ENCODE measurements around the gene AKAP8.
"Not testable (repeated sequence)": the region's sequence is repeated elsewhere in the genome, so short reads cannot be mapped to it uniquely, and the experiment has no call there.

Gene AKAP8

DNA sequence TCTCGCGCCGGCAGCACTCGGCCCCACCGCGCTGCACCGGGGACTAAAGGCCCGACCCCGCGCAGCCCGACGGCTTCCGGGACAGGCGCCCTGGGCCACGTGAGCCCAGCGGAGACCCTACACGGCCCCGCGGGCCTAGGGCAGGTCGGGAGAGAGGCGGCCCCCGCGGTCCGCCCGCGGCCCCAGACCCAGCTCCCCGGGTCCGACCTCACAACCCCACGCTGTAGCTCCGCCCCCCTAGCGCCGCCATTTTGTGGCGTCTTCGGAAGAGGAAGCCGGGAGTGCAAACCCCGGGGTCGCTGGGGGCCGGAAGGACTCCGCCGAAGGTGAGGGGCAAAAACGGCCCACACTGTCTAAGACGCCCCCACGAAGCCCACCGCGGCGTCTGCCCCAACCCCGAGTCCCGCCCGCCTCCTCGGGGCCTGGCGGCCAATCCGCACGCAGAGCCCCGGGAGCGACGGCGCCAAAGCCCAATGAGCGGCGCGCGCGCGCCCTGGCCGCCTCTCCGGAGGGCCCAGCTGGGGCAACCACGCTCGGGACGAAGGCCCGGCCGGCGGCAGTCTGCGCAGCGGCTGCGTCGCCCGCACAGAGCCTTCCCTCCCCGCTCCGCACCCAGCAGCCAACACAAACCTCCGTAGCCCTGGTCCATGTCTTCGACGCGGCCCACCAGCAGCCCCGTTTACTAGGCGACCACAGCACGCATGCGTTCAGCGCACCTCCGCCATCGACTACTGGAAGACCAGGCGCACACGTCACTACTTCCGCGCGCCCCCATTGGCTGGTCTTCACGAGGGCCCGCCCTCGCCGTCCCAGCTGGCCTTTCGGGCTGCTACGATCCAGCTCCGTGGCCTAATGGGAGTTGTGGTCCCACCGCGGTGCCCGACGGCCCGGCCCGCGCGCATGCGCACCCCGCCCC, at the start of gene AKAP8:
Gene AKAP8, minus strand, starts transcription at position 705 of the 916 bp plus-strand sequence. Its CDS starts 56 bp downstream, at position 649.
- peak; percentile 94 to 97 for DNase-seq (ENCODE audit: low read depth in 2 of 2)

DNA sequence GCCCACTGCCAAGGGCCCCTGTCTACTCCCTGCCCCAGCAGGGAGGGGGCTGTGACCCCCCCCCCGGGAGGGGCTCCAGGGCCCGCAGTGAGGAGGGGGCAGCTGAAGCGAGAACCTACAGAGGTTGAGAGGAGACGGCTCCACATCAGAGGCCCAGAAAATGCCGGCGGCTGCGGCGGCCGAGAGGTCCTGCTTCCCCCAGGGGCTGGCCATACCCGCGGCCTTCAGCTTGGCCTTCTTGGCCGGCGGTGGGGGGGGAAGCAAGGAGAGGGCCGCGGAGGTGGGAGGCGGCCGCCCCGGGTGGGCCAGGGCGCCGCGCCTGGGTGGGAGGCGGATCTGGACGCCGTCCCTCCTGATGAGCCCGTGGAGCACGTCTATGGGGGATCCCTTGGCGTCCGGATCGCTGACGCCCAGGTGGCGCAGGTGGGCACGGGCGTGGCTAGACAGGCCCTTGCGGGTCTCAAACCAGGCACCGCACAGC, 48.4 kb upstream of the AKAP8 start:
- DNase-seq (ENCODE audit: low read depth in 2 of 2) = no peak

DNA sequence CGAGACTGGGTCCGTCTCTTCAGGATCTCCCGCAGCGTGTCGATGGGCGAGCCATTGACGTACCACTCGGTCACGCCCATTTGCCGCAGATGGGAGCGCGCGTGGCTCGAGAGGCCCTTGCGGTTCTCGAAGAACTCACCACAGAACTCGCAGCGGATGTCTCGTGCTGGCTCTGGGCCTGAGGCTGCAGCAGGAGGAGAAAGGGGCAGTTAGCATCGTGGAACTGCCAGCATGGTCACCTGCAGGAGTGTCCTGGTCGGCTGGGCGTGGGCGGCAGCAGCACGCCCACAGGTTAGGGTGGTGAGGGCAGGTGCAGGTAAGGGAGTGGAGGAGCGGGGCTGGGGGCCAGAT, 47.7 kb upstream of the AKAP8 start:
- no peak for DNase-seq (ENCODE audit: low read depth in 2 of 2)

DNA sequence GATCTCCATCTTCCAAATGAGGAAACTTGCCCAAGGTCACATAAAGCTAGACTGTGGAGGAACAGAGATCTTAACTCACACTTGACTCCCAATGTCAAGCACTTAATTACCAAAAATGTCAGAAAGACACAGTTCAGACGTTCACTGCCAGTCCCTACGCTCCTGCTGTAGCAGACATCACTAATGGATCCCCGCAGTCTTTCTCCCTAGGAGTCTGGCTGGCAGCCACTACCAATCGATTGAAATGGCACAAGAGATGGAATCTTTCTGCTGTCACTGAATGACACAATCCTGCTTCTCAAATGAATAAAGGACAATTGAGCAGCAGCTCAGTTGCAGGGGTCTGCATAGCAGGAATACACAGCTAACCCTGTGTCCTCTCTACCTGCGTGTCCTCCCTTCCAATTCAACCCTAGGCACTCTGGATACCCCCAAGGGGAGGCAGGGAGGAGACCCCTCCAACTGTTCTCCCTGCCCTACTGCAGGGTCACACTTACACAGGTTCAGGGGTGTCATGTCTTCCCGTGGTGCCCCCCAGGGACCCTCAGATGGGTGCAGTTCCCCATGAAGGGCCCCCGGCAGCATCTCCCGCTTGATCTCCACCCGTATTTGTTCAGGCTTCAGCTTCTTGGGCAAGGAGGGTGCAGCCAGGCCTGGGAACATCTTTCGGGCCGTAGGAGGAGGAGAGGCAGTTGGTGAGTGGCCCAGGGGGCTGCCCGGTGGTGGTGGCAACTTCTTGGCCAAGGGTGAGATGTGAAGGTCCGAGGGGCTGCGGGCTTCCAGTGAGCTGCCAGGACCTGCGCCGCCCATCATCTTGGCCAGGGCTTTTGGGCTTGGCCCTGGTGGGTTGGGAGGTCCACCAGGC, 47.1 kb upstream of the AKAP8 start:
- no peak for DNase-seq (ENCODE audit: low read depth in 2 of 2)

DNA sequence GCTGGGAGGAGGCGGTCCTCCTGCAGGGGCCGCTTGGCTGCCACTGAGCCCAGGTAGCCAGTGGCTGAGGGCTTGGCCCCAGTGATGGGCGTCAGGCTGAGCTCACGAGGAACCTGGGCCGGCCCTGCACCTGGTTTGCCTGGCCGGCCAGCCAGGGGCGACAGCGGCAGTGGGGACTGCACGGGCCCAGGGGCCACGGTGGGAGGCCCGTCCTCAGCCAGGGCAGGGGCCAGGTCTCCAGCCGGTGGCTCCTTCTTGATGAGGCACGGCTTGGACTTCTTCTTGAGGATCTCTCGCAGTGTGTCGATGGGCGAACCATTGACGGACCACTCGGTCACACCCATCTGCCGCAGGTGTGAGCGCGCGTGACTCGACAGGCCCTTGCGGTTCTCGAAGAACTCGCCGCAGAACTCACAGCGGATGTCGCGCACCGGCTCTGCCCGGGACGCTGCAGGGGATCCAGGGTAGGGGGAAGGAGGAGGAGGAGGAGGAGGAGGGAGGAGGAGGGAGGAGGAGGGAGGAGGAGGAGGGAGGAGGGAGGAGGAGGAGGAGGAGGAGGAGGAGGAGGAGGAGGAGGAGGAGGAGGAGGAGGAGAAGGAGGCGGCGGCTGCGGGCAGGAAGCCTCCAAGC, 45.8 kb upstream of the AKAP8 start:
- no peak for DNase-seq (ENCODE audit: low read depth in 2 of 2)

DNA sequence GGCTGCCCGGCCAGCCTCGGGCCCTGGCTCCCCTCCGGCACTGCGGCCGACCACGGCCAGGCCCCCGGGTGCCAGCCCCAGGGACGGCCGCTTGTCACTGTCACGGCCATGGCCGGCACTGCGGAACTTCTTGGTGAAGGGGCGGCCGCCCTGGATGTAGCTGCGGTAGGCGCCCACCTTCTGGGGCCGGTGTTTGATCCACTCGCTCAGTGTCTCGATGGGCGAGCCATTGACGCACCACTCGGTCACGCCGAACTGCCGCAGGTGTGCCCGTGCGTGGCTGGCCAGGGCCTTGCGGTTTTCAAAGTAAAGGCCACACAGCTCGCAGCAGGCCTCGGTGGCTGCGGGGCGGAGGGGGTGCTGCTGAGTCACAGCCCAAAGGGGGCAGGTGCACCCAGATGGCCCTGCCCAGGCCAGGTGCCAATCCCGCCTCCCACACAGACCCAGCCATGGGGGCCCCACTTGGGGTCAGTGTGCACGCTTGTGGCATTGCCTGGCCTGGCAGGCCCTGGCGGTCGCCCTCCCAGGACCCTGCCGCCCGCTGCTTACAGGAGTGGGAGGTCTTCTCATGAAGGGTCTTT, 45.2 kb upstream of the AKAP8 start:
- no peak for DNase-seq (ENCODE audit: low read depth in 2 of 2)

DNA sequence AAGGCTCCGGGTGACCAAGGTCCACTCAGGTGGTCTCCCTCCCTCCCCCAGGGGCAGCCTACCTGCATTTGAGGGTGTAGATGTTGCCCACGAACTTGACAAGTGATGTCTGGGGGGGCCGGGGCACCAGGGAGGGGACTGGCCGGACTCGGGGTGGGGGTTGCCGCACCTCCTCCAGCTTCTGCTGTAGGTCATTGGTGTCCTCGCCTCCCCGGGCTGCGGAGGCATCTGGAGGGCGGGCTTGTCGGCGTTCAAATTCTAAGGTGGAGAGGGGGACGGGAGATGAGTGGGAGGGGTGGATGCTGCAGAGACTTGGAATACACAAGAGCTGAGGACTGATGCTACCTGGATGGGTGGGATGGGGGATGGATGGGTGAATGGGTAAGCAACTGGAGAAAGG, 44.5 kb upstream of the AKAP8 start:
- no peak for DNase-seq (ENCODE audit: low read depth in 2 of 2)

DNA sequence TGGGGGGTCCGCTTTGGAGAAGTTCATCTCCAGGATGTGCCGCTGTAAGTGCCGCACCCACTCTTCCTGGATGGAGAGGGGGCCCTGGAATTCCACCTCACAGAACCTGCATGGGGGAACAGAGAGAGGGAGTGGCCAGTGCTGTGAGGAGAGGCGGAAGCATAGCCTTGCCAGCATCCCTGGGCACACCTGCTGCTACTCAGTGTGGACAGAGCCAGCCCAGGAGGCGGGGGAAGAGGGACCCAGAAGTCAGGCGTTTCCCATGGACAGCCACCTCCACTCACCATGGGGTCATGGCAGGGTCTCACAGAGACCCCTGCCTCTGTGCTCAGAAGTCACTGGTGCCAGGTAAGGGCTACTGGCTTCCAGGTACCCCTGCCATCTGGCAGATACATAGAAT, 43.5 kb upstream of the AKAP8 start:
- DNase-seq (ENCODE audit: low read depth in 2 of 2) = no peak

DNA sequence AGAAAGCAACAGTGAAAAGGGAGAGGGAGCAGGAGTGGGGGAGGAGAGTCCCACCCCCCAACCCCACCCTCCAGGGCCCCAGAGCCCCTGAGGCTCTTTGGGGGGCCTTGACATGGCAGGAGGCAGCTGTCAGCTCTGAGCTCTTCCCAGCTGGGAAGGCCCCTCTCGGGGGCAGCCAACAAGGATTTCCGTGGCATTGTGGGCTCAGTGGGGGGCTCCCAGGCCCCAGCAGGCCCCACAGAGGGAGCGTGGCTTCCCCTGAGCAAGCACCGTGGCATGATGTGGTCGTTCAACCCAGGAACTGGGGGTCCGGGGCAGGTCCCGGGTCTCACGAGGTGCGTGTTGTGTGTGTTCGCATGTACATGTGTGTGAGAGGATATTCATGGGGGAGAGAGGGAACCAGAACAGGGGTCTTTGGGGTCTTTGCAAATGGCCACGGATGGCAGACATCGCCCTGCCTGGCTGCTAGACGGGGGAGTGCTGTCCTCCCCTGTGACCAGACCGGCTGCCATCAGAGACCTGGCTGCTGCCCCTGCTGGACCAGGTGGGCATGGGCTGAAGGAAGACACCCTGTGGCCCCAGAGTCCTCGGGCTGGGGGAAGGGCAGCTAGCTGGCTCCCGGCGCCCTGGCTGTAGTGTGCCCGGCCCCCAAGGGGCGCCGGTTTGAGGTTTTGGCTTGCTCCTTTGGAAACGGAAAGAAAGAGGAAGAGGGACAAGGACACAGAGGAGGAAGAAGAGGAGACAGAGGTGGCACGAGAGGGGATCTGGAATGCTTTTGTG, 42.9 kb upstream of the AKAP8 start:
- no peak for DNase-seq (ENCODE audit: low read depth in 2 of 2)

DNA sequence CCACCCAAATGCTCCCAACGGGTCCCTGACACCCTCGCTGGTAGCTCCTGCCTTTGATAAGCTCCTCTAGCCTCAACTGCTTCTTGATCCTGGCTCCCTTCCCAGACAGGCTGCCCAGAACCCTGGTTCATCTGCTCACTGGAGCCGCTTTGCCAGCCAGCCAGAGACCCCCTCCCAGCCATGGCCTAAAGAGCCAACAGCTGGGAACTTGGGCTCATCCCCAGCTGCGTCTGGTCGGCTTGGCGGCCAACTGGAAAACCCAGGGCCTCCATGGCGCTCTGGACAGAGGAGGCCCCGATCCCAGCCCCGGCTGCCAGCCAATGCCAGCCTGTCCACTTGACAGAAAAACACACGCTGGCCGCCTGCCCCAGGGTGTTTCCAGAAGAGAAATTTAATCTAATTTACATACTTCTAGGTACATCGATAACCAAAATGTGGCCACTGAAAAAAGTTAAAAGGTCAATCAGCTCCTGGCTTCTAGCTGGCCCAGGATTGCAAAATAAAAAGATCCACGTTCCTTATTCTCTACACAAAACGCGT, 42.2 kb upstream of the AKAP8 start:
- DNase-seq (ENCODE audit: low read depth in 2 of 2) = no peak

DNA sequence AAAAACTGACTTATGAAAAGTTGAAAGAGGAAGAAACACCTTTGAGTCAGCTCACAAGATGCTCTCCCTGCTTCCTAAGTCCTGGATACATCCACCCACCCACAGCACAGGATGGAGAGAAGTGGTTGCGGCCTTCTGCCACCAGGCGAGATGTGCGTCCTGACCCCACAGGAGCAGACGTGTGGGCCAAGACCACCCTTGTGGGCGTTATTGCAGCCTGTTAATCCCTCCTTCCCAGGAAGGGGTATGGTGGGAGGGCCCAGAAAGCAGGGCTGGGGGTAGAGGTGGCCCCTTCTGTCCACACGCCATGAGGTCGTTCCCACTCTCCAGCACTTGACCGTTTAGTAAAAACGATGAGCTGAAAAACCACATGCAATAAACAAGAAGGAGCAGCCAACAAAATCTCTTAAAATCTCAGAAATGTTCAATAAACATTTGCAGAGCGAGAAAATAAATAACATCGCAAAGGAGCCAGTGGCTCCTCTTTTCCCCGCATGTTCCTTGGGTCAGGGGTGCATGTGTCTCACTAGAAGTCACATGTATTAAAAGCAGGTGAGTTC, 41.6 kb upstream of the AKAP8 start:
- DNase-seq (ENCODE audit: low read depth in 2 of 2) = no peak

DNA sequence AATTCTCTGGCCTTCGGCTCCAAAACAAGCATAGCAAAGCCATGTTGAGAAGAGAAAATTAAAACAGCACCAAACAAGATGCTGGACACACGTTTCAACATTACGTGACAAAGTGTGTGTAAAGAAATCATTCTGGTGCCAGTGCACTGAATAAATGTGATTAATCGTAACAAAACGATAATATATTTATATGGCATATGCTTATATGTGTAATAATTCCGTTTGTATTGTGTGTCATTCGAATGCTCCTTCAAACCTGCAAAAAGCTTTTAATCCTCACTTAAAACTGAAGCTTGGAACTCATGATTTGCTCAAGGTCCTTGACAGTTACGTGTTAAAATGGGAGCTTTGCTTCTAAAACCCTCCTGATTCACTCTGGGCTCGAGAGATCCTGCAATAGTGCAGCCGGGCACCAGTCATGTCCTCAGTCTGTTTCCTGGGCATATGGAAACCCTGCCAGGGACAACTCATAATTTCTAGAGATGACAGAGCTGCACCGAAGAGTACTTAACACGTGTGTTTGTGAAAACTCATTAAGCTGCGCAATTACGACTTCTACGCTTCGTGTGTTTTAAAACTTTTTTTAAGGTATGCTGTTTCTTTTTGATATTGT, 39.9 kb upstream of the AKAP8 start:
- DNase-seq (ENCODE audit: low read depth in 2 of 2) = no peak

DNA sequence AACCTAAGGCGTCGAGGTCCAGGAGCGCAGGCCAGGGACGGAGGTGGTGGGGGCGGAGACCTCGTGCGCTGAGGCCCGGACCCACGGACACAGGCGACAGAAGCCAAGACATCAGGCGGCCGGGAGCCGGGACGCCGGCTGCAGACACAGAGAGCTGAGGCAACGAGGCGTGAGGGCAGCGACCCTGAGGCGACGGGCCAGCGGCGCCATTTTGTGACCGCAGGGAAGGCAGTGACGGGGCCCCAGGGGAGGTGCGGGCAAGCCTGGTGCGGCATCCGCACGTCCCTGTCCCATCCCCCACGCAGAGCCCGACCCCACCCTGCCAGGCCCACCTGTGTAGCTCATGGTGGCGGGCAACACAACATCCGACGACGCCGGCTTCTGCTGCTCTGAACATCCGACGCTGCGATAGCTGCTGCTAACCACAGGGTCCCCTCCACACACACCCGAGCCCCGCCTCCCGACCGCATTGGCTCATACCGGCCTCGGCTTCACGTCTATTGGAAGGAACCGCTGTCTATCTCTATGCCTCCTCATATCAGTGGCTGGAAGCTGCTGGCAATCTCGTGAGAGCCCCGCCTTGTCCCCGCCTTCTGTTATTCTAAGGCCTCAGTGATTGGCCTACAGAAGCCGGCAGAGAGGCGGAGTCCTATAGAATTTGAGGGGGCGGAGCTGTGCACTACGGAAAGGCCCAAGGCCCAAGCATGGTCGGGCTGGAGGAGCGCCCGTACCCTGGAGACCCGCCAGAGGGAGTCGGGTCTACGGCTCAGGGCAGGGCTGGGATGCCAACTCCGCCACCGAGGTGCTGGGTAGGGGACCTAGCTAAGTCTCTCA, 39.2 kb upstream of the AKAP8 start, which contains the start of gene AKAP8L:
Gene AKAP8L, minus strand, starts transcription at position 410 of the 834 bp plus-strand sequence. Its CDS starts 65 bp downstream, at position 345.
- peak; percentile 94 to 96 for DNase-seq (ENCODE audit: low read depth in 2 of 2)

DNA sequence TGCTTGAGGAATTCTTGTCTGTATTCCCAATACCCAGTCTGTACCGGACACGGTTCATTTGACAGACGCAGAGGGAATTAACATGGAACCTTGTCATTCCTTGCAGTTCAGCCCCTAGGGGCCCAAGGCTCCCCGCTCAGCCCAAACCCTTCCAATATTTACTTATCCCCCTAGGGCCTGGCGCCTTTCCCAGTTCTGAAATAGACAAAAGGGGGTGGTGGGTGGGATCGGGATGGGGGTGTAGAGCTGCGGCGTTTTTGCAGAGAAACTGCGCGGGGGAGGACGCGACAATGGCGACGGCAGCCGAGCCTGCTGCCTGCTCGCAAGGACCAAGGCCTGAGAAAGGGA, 38.6 kb upstream of the AKAP8 start:
- no peak for DNase-seq (ENCODE audit: low read depth in 2 of 2)

DNA sequence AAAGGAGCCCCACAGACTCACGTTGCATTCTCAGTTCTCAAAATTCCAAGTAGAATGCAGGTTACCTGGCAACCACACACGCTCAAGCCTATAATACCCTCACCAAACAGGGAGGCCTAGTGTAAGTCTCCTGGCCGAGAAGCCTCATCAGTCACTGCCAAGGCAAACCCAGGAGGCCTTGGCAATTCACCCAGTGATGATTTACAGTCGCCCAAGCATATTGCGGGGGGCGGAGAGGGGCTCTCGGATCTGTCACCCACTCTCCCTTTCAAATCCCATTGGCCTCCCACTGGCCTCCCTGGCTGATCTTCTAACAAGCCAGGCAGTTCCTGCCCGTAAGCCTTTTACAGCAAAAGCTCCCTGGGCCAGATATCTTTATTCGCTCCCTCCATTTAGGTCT, 38.1 kb upstream of the AKAP8 start:
- no peak for DNase-seq (ENCODE audit: low read depth in 2 of 2)

DNA sequence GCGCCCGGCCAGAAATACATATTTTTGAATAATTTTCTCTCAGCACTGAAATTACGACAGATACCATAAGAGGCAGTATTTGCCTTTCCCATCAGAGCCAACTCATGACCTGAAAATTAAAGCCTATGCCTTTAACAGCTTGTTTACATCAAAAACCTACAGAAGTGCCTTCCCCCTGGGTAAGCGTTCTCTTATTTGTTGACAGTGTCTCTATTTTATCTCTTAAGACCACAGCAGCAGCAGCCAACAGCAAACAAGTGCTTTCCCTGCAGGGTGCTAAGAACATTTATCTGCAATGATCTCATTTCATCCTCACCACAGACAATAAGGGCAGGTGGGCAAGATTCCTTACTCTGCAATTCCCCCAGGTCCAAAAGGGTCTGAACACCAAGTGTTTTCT, 33.2 kb upstream of the AKAP8 start:
- no peak for DNase-seq (ENCODE audit: low read depth in 2 of 2)

DNA sequence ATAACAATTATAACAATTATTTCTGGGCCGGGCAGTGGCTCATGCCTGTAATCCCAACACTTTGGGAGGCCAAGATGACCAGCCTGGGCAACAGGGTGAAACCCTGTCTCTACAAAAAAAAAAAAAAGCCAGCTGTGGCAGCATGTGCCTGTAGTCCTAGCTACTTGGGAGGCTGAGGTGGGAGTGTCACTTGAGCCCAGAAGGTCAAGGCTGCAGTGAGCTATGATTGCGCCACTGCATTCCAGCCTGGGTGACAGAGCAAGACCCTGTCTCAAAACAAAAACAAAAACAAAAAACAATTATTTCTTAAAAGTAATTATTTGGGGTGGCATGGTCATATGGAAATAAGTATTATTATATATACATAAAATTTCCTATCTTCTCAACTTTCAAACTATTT, 31.8 kb upstream of the AKAP8 start:
- not testable (repeated sequence) for DNase-seq (ENCODE audit: low read depth in 2 of 2)

DNA sequence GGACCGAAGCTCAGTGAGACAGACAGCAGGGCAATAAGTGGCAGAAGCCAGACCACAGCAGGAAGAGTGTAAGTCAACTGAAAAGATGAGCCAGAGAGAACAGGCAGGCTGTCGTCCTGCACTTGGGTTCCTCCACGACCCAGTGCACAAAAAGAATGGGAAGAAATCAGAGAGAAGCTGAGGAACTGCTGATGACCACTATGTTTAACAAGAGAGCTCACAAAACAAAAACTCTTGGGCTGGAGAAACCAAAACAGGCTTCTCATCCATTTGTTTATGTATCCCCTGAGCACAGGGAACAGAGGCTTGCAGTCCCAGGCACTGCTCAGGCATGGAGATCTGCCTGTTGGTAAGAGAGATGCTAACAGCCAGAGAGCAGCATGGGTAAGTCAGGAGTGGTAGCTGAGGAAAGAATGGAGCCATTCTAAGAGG, 25.2 kb upstream of the AKAP8 start:
- no peak for DNase-seq (ENCODE audit: low read depth in 2 of 2)

Data from stimulated activated CD8-positive, alpha-beta memory T cell treated with anti-CD3 and anti-CD28 coated beads, Interleukin-2, amount 100 ng/mL, for 1 hour (primary cell).